ENCODE results near the gene MAPK7. TPM values are rescaled to one million over a fixed set of nuclear protein-coding genes. Genes with fewer than 3 reads are reported as not detected.

The MAPK7 gene
- total RNA-seq, 1 donor from 2014 or later: 7.7 TPM

DNA sequence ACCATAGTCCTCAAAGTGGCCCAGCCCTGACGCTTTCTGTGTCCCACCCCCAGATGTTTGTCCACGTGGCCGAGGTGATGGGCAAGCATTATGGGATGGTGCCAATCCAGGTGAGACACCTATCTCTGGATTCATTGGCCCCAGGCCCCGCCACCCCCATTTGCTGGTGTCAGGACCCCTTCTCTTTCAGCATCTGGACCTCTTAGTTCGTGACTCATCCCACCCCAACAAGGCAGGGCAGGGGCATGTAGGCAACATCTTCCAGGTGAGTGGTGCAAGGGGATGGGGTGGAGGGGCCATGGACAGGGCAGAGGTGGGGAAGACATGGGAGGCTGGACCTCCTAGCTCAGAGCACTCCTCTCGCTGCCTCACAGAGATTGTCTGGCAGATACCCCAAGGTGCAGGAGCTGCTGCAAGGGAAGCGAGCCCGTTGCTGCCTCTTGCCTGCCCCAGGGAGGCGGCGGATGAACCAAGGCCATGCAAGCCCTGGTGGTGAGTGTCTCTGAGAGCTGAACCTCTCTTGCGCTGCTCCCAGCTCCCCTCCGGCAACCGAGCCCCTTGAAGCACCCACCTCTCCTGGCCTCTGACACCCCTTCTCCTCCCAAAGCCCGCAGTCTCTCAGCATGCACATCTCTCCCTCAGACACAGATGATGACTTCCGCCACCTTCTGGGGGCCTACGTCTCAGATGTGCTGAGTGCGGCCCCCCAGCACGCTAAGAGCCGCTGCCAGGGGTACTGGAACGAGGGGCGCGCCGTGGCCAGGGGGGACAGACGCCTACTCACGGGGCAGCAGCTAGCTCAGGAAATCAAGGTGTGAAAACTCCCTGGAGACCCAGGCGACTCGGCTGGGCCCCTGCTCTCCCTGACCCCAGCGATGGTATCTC, 36.3 kb downstream of the MAPK7 start:
- no peak for ATAC-seq
- no peak for DNase-seq (ENCODE audit: low spot score)

DNA sequence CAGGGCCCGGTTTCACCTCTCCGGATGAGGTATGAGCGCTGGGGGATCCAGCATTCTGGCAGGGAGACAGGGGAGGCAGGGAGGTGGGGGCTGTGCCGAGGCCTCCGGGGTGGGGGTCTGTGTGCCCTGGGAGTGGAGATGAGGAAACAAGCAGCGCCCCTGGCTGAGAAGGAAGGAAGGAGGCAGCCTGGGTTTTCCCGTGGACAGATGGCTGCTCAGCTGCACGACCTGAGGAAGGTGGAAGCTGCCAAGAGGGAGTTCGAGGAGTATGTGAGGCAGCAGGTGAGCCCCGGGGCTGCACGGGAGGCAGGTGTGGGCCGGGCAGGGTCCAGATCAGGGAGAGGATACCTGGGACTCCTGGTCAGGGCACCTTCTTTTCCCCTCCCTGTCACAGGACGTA, 37.0 kb downstream of the MAPK7 start:
- no peak for DNase-seq (ENCODE audit: low spot score)
- ATAC-seq: no peak

GRCh38 chr17:19415806-19416775, 37.8 kb downstream of the MAPK7 start:
- no peak for ATAC-seq

DNA sequence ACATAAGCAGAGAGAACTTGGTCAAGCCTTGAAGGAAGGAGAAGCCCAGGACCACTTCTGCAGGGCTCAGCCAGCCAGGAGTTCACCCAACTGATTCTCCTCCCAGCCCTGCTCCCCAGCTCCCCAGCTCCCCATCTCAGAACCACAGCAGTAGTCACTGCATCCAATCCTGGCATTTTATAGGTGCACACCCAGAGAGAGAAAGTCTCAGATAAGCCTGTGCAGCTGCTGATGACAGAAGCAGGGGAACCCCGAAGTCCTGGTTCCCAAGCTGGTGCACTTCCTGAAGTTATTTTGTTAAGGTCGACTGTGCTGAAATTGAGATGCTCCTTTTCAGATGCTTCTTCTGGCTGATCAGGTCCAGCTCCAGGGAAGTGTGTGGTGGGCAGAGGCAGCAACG, 39.3 kb downstream of the MAPK7 start:
- no peak for ATAC-seq
- no peak for DNase-seq (ENCODE audit: low spot score)

More at GRCh38 chr17:19415806-19416775, 37.8 kb downstream of the MAPK7 start:
- no peak for DNase-seq (ENCODE audit: low spot score)

DNA sequence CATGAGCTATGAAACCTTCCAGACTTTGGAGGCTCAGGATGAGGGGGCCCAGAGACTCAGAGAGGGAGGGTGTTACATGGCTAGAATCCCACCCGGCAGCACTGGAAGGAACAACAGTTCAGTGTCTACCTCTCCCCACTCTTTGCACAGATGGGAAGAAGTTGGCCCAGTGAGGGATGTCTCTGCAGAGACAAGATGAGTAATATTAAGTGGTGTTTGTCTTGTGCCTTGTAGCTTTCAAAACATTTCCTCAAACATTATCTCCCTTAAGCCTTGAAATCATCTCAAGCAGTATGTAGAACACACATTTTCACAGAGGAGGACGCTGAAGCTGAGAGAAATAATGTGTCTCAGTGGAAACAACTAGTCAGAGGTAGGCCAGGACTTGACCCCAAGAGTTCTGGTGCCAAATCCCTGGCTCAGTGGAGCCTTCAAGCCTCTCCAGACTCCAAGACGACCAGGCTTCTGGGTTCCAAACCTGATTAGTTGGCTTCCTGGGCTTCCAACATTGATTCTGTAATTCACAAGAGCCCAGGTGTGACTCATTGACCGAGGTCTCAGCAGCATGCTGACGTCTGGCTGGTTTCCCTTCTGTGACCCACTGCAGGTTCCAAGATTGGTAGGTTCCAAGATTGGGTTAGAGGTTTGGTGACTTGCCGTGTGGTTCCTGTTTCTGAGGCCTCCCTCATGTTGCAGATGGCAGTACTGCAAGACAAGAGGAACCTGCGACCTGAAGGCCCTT, 40.1 kb downstream of the MAPK7 start:
- ATAC-seq: no peak

DNA sequence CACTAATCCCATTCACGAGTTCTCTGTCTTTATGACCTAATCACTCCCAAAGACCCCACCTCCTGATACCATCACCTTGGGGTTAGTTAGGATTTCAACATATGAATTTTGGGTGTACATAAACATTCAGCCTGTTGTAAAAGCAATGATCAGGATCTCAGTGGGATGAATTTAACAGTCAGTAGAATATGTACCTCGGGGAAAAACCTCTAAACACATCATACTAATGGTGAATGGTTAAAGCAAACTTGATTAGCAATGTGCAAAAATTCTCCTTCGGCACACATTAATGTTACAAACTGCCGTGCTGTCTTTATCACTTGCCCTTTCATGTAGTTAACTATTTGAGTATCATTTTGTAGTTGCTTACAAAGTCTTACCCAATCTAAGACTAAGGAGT, 42.9 kb downstream of the MAPK7 start:
- DNase-seq (ENCODE audit: low spot score): no peak
- no peak for ATAC-seq

More for the DNA sequence above, 40.1 kb downstream of the MAPK7 start:
- DNase-seq (ENCODE audit: low spot score): no peak

GRCh38 chr17:19421926-19422325, 43.6 kb downstream of the MAPK7 start:
- ATAC-seq (no peak), DNase-seq (ENCODE audit: low spot score) (no peak)

- DNase-seq (ENCODE audit: low spot score): no peak
- ATAC-seq: peak; percentile 87
Observed at GRCh38 chr17:19424934-19425868, 46.9 kb downstream of the MAPK7 start.

- DNase-seq (ENCODE audit: low spot score) (no peak), ATAC-seq (no peak)
Observed at GRCh38 chr17:19426631-19427030, 48.3 kb downstream of the MAPK7 start.

GRCh38 chr17:19431691-19432090, 53.4 kb downstream of the MAPK7 start:
- ATAC-seq (no peak), DNase-seq (ENCODE audit: low spot score) (no peak)

Other genes starting within 250 kb of the MAPK7 start
- gene EPN2, start 141.1 kb upstream of the MAPK7 start, total RNA-seq: 13.1 TPM
- gene B9D1, start 15.8 kb upstream of the MAPK7 start, total RNA-seq: 3.0 TPM
- gene MFAP4, start 8.7 kb downstream of the MAPK7 start, total RNA-seq: 2.8 TPM
- 0.45 TPM for gene RNF112, start 32.7 kb downstream of the MAPK7 start, total RNA-seq
- gene SLC47A1, start 155.4 kb downstream of the MAPK7 start, total RNA-seq: 101 TPM

All from left lobe of liver (tissue), 2 donors.